ENCODE measurements around the gene QKI. TPM values are rescaled to one million over a fixed set of nuclear protein-coding genes. Genes with fewer than 3 reads are reported as not detected.

Gene QKI
- total and polyA plus RNA-seq, 3 experiments from 2014 or later = 27.5 to 58.8 (median 56.5) TPM

DNA sequence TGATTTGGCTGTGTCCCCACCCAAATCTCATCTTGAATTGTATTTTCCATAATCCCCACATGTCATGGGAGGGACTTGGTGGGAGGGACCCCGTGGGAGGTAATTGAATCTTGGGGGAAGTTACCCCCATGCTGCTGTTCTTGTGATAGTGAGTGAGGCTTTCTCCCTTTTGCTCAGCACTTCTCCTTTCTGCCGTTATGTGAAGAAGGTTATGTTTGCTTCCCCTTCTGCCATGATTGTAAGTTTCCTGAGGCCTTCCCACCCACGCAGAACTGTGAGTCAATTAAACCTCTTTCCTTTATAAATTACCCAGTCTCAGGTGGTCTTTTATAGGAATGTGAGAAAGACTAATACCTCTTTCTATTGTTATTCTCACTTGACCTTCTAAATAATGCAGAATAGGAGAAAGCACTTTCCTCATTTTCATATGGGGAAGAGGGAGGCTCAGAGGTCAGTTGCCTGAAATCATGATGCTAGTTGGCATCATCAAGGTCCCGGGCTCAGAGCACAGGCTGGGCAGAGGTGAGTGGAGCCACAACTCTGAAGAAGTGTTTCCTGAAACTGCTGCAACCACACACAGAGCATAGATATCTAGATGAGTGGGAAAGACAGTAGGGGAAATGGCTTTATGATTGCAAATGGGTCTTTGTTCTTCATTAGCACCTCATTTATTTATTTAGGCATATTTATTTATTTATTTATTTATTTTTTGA lies 191.0 kb downstream of the QKI start:
- Mint-ChIP-seq H3K4me3 (no peak overlapping the region), H3K9me3 (no peaks in the 10 kb centered on the region), H3K27me3 (peaks cover 2 to 5% of the 10 kb centered on the region in 2 donors), H3K36me3 (no peaks in the 10 kb centered on the region), H3K4me1 (peaks cover 0 to 5% (median 4%) of the 10 kb centered on the region in 3 donors), H3K27ac (no peak overlapping the region)
- Histone ChIP-seq H3K27me3 (ENCODE audit: insufficient read depth, low read length, poor library complexity, severe bottlenecking) (no peaks in the 10 kb centered on the region), H3K4me3 (ENCODE audit: low read length) (no peak overlapping the region), H3K9me3 (ENCODE audit: low read length) (no peaks in the 10 kb centered on the region), H3K27ac (ENCODE audit: low read depth, low read length) (no peak overlapping the region), H3K4me1 (ENCODE audit: insufficient read depth, low read length) (no peaks in the 10 kb centered on the region), H3K36me3 (ENCODE audit: insufficient read depth, low read length) (no peaks in the 10 kb centered on the region)
- CTCF ChIA-PET = no interaction called here
- POLR2A ChIA-PET = no interaction called here
- DNase-seq = no peak

DNA sequence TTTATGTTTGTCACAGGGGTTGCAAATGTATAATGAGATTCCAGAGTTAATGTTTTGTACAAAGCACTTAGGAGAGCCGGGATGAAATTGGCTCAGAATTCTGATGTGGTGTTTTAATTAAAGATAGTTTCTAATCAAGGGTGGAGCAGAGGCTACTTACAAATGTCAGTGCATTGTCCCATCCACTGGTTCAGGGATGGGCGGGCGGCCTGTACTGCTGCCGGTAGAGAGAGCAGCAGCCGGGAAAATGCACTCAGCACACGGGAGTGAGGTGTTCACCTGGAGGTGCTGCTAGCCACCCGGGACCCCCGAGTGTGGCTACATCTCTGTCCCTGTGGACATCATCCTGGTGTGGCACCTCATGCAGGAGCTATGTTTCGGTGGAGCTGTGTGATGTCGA lies 193.3 kb downstream of the QKI start:
- Histone ChIP-seq H3K4me3 (ENCODE audit: low read length) (no peak overlapping the region), H3K27me3 (ENCODE audit: insufficient read depth, low read length, poor library complexity, severe bottlenecking) (no peaks in the 10 kb centered on the region), H3K9me3 (ENCODE audit: low read length) (no peaks in the 10 kb centered on the region), H3K36me3 (ENCODE audit: insufficient read depth, low read length) (no peaks in the 10 kb centered on the region), H3K4me1 (ENCODE audit: insufficient read depth, low read length) (no peaks in the 10 kb centered on the region), H3K27ac (ENCODE audit: low read depth, low read length) (no peak overlapping the region)
- POLR2A ChIA-PET = no interaction called here
- no peak for DNase-seq
- Mint-ChIP-seq H3K4me1 (peaks cover 0 to 5% (median 4%) of the 10 kb centered on the region in 3 donors), H3K36me3 (no peaks in the 10 kb centered on the region), H3K9me3 (no peaks in the 10 kb centered on the region), H3K27me3 (peaks cover 2 to 5% of the 10 kb centered on the region in 2 donors), H3K4me3 (no peak overlapping the region), H3K27ac (peak overlapping the region in 1 of 8 donors; percentile 10)
- CTCF ChIA-PET = no interaction called here

DNA sequence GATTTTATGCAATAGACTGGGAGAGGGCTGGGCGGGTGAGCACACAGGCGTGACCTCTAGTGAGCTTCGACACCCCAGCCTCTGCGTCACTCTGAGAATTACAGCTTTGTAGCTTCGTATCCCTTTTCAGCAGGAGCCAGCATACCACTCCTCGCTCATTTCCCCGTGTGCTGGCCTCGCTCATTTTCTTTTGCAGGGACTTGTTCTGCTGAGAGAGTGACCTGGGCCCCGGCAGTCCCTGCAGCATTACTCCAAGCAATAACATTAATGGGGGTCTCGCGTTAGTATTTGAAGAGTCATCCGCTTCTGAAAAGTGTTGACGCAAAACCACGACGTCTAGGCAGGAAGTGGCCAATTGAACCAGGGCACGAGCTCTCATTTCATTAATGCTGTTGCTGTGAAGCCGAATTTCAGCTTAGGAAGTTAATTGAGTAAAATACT lies 193.7 kb downstream of the QKI start:
- DNase-seq = no peak
- no peaks in the 10 kb centered on the region for H3K9me3 ChIP-seq (ENCODE audit: low read length)
- no peaks in the 10 kb centered on the region for H3K36me3 Mint-ChIP-seq
- no peaks in the 10 kb centered on the region for H3K36me3 ChIP-seq (ENCODE audit: insufficient read depth, low read length)
- H3K27me3 ChIP-seq (ENCODE audit: insufficient read depth, low read length, poor library complexity, severe bottlenecking) = no peaks in the 10 kb centered on the region
- H3K4me1 ChIP-seq (ENCODE audit: insufficient read depth, low read length) = no peaks in the 10 kb centered on the region
- no peaks in the 10 kb centered on the region for H3K9me3 Mint-ChIP-seq
- ChIA-PET POLR2A (no interaction called here), CTCF (no interaction called here)
- peaks cover 2 to 5% of the 10 kb centered on the region in 2 donors for H3K27me3 Mint-ChIP-seq
- peaks cover 0 to 5% (median 4%) of the 10 kb centered on the region in 3 donors for H3K4me1 Mint-ChIP-seq
- H3K27ac ChIP-seq (ENCODE audit: low read depth, low read length) = no peak overlapping the region
- H3K4me3 ChIP-seq (ENCODE audit: low read length) = no peak overlapping the region
- no peak overlapping the region for H3K27ac Mint-ChIP-seq
- H3K4me3 Mint-ChIP-seq = no peak overlapping the region

DNA sequence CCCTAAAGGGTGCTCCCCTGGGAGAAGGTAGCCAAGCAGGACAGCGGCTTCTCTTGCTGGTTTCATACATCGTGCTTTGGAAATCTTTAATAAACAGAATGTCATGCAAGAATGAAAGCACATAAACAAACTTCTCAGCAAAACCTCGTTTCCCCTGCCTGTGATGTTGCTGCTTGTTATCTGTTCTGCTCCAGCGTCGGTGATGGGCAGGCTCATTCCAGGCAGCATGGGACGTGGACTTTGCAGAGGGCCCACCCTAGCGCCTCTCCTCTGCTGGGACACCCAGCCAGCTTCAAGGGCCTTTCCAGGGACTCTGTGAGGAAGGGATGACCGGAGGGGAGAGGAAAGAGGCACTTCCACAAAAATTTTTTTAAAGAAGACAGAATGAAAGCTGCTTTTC lies 197.7 kb downstream of the QKI start:
- no peaks in the 10 kb centered on the region for H3K36me3 ChIP-seq (ENCODE audit: insufficient read depth, low read length)
- Mint-ChIP-seq H3K9me3 (peaks cover 0 to 2% (median 0%) of the 10 kb centered on the region in 5 donors), H3K27me3 (peaks cover 0 to 2% of the 10 kb centered on the region in 2 donors), H3K27ac (no peak overlapping the region), H3K4me3 (no peak overlapping the region), H3K4me1 (peaks cover 0 to 5% (median 4%) of the 10 kb centered on the region in 3 donors), H3K36me3 (no peaks in the 10 kb centered on the region)
- H3K9me3 ChIP-seq (ENCODE audit: low read length) = no peaks in the 10 kb centered on the region
- H3K4me1 ChIP-seq (ENCODE audit: insufficient read depth, low read length) = no peaks in the 10 kb centered on the region
- no peaks in the 10 kb centered on the region for H3K27me3 ChIP-seq (ENCODE audit: insufficient read depth, low read length, poor library complexity, severe bottlenecking)
- no peak for DNase-seq
- H3K4me3 ChIP-seq (ENCODE audit: low read length) = no peak overlapping the region
- no peak overlapping the region for H3K27ac ChIP-seq (ENCODE audit: low read depth, low read length)
- POLR2A ChIA-PET = no interaction called here
- CTCF ChIA-PET = no interaction called here

DNA sequence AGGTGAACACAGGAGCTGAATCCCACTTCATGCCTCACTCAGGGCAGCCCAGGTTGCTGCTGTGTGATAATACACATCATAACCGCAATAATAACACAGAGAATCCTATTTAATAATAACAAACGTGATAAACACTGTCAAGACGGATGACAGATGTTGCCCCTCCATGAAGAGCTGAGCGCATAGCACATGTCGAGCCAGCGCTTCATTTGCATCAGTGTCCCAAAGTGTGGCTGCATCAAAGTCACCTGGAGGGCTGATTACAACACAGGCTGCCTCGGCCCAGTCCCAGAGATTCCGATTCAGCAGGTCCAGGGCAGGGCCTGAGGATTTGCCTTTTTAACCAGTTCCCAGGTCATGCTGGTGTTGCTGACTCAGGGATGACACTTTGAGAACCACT lies 198.5 kb downstream of the QKI start:
- H3K4me1 ChIP-seq (ENCODE audit: insufficient read depth, low read length) = no peaks in the 10 kb centered on the region
- ChIA-PET CTCF (no interaction called here), POLR2A (no interaction called here)
- Mint-ChIP-seq H3K4me3 (no peak overlapping the region), H3K27me3 (peaks cover 0 to 2% of the 10 kb centered on the region in 2 donors), H3K36me3 (no peaks in the 10 kb centered on the region), H3K27ac (no peak overlapping the region), H3K9me3 (peaks cover 0 to 2% (median 0%) of the 10 kb centered on the region in 5 donors), H3K4me1 (peaks cover 0 to 5% (median 4%) of the 10 kb centered on the region in 3 donors)
- H3K4me3 ChIP-seq (ENCODE audit: low read length) = no peak overlapping the region
- no peaks in the 10 kb centered on the region for H3K36me3 ChIP-seq (ENCODE audit: insufficient read depth, low read length)
- no peak for DNase-seq
- H3K9me3 ChIP-seq (ENCODE audit: low read length) = no peaks in the 10 kb centered on the region
- no peak overlapping the region for H3K27ac ChIP-seq (ENCODE audit: low read depth, low read length)
- H3K27me3 ChIP-seq (ENCODE audit: insufficient read depth, low read length, poor library complexity, severe bottlenecking) = no peaks in the 10 kb centered on the region

DNA sequence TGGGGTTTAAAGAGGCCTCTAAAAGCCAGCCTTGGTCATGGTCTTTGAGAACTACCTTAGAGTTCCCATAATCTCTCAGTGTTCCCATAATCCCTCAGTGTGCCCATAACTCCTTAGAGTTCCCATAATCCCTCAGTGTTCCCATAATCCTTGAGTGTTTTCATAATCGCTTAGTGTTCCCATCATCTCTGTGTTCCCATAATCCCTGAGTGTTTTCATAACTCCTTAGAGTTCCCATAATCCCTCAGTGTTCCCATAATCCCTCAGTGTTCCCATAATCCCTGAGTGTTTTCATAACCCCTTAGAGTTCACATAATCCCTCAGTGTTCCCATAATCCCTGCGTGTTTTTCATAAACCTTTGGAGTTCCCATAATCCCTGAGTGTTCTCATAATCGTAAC lies 199.2 kb downstream of the QKI start:
- Histone ChIP-seq H3K4me1 (ENCODE audit: insufficient read depth, low read length) (no peaks in the 10 kb centered on the region), H3K27ac (ENCODE audit: low read depth, low read length) (no peak overlapping the region), H3K27me3 (ENCODE audit: insufficient read depth, low read length, poor library complexity, severe bottlenecking) (no peaks in the 10 kb centered on the region), H3K9me3 (ENCODE audit: low read length) (no peaks in the 10 kb centered on the region), H3K36me3 (ENCODE audit: insufficient read depth, low read length) (no peaks in the 10 kb centered on the region), H3K4me3 (ENCODE audit: low read length) (no peak overlapping the region)
- POLR2A ChIA-PET = no interaction called here
- DNase-seq = no peak
- Mint-ChIP-seq H3K4me1 (peaks cover 0 to under 1% (median 0%) of the 10 kb centered on the region in 3 donors), H3K27me3 (no peaks in the 10 kb centered on the region), H3K27ac (peak overlapping the region in 1 of 8 donors; percentile 48), H3K4me3 (no peak overlapping the region), H3K9me3 (peaks cover 0 to 2% (median 0%) of the 10 kb centered on the region in 5 donors), H3K36me3 (no peaks in the 10 kb centered on the region)
- CTCF ChIA-PET = no interaction called here

DNA sequence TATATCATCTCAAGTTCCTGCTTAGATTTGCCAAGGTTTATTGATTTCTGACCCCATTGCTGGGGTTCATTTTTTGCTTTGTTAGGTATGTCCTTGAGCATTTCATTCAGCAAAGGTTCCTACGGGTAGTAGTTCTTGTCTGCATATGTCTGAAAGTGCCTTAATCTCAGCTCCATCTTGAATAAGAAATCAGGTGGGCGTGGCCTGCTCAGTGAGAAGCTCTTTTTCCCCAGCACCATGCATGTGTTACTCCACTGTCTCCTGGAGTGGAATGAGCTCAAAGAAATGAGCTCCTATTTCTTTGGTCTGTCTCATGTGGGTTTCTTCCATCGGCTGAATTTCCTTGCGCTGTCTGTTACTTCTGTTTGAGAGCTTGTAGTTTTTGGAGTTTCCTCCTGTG lies 201.9 kb downstream of the QKI start:
- H3K27ac Mint-ChIP-seq = no peak overlapping the region
- ChIA-PET CTCF (no interaction called here), POLR2A (no interaction called here)
- no peaks in the 10 kb centered on the region for H3K27me3 Mint-ChIP-seq
- H3K36me3 ChIP-seq (ENCODE audit: insufficient read depth, low read length) = no peaks in the 10 kb centered on the region
- H3K36me3 Mint-ChIP-seq = no peaks in the 10 kb centered on the region
- no peaks in the 10 kb centered on the region for H3K27me3 ChIP-seq (ENCODE audit: insufficient read depth, low read length, poor library complexity, severe bottlenecking)
- H3K27ac ChIP-seq (ENCODE audit: low read depth, low read length) = no peak overlapping the region
- peaks cover 0 to 2% (median 0%) of the 10 kb centered on the region in 5 donors for H3K9me3 Mint-ChIP-seq
- no peaks in the 10 kb centered on the region for H3K9me3 ChIP-seq (ENCODE audit: low read length)
- H3K4me3 Mint-ChIP-seq = no peak overlapping the region
- no peak for DNase-seq
- H3K4me3 ChIP-seq (ENCODE audit: low read length) = no peak overlapping the region
- H3K4me1 ChIP-seq (ENCODE audit: insufficient read depth, low read length) = no peaks in the 10 kb centered on the region
- no peaks in the 10 kb centered on the region for H3K4me1 Mint-ChIP-seq

DNA sequence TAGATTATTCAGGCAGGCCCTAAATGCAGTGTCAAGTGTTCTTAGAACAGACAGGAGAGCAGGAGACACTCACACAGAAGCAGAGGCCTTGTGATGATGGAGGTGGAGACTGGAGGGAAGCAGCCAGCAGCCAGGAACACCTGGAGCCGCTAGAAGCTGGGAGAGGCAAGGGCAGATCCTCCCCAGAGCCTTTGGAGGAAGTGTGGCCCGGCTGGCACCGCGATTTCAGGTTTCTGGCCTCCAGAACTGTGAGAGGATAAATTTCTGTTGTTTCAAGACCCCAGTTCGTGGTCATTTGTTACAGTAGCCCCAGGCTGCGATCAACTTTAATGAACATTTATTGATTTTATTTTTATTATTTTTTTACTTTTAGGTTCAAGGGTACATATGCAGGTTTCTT lies 203.0 kb downstream of the QKI start:
- Mint-ChIP-seq H3K27me3 (no peaks in the 10 kb centered on the region), H3K27ac (no peak overlapping the region), H3K9me3 (peaks cover 0 to 2% (median 0%) of the 10 kb centered on the region in 5 donors), H3K4me1 (no peaks in the 10 kb centered on the region), H3K36me3 (peaks cover 0 to 3% (median 0%) of the 10 kb centered on the region in 3 donors), H3K4me3 (no peak overlapping the region)
- Histone ChIP-seq H3K36me3 (ENCODE audit: insufficient read depth, low read length) (no peaks in the 10 kb centered on the region), H3K27ac (ENCODE audit: low read depth, low read length) (no peak overlapping the region), H3K9me3 (ENCODE audit: low read length) (no peaks in the 10 kb centered on the region), H3K4me1 (ENCODE audit: insufficient read depth, low read length) (no peaks in the 10 kb centered on the region), H3K4me3 (ENCODE audit: low read length) (no peak overlapping the region), H3K27me3 (ENCODE audit: insufficient read depth, low read length, poor library complexity, severe bottlenecking) (no peaks in the 10 kb centered on the region)
- POLR2A ChIA-PET = no interaction called here
- CTCF ChIA-PET = no interaction called here
- DNase-seq = no peak

All from CD8-positive, alpha-beta memory T cell (primary cell).